ENCODE data around the gene CASP7.

CASP7 gene

GRCh38 chr10:113666682-113667252 lies 12.9 kb upstream of the CASP7 start:
- DNase-seq, result no peak

- DNase-seq, result no peak
Observed at GRCh38 chr10:113680190-113681111, 739 bp downstream of the CASP7 start.

GRCh38 chr10:113681533-113682470 lies 2.1 kb downstream of the CASP7 start:
- DNase-seq, result no peak

GRCh38 chr10:113683300-113683699 lies 3.6 kb downstream of the CASP7 start:
- no peak for DNase-seq

GRCh38 chr10:113686028-113686427 lies 6.3 kb downstream of the CASP7 start:
- DNase-seq, result no peak

- no peak for DNase-seq
Observed at GRCh38 chr10:113687037-113687436, 7.3 kb downstream of the CASP7 start.

- DNase-seq, result no peak
Observed at GRCh38 chr10:113689057-113689456, 9.3 kb downstream of the CASP7 start.

GRCh38 chr10:113689574-113689973 lies 9.9 kb downstream of the CASP7 start:
- DNase-seq, result no peak

- DNase-seq, result no peak
Observed at GRCh38 chr10:113690749-113691148, 11.0 kb downstream of the CASP7 start.

GRCh38 chr10:113691381-113691780 lies 11.7 kb downstream of the CASP7 start:
- DNase-seq, result no peak

GRCh38 chr10:113692271-113692670 lies 12.6 kb downstream of the CASP7 start:
- DNase-seq, result no peak

GRCh38 chr10:113693348-113693747 lies 13.6 kb downstream of the CASP7 start:
- DNase-seq, result no peak

- no peak for DNase-seq
Observed at GRCh38 chr10:113695691-113696090, 16.0 kb downstream of the CASP7 start.

- no peak for DNase-seq
Observed at GRCh38 chr10:113697595-113697994, 17.9 kb downstream of the CASP7 start.

GRCh38 chr10:113704637-113705343 lies 25.1 kb downstream of the CASP7 start:
- no peak for DNase-seq

GRCh38 chr10:113705344-113705652 lies 25.6 kb downstream of the CASP7 start:
- DNase-seq, result no peak

GRCh38 chr10:113706623-113707022 lies 26.9 kb downstream of the CASP7 start:
- no peak for DNase-seq

GRCh38 chr10:113708640-113709039 lies 28.9 kb downstream of the CASP7 start:
- DNase-seq, result no peak

- DNase-seq, result no peak
Observed at GRCh38 chr10:113709221-113709838, 29.6 kb downstream of the CASP7 start.

- no peak for DNase-seq
Observed at GRCh38 chr10:113711142-113711541, 31.4 kb downstream of the CASP7 start.

GRCh38 chr10:113712024-113712423 lies 32.3 kb downstream of the CASP7 start:
- no peak for DNase-seq
